Activated CD4-positive, CD25-positive, alpha-beta regulatory T cell (primary cell): ENCODE data around the gene NHLRC4.

Experiments used
- DNase-seq, 4 experiments: peaks; one replicate each; lab custom pipeline; 2025; lab: John Stamatoyannopoulos, UW

NHLRC4 gene, protein sequence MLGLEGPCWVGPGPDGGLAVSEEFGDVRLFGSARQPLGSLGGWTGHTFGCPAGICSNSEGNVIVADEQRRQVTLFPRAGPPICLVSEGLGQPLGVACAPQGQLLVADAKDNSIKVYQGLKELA

DNA sequence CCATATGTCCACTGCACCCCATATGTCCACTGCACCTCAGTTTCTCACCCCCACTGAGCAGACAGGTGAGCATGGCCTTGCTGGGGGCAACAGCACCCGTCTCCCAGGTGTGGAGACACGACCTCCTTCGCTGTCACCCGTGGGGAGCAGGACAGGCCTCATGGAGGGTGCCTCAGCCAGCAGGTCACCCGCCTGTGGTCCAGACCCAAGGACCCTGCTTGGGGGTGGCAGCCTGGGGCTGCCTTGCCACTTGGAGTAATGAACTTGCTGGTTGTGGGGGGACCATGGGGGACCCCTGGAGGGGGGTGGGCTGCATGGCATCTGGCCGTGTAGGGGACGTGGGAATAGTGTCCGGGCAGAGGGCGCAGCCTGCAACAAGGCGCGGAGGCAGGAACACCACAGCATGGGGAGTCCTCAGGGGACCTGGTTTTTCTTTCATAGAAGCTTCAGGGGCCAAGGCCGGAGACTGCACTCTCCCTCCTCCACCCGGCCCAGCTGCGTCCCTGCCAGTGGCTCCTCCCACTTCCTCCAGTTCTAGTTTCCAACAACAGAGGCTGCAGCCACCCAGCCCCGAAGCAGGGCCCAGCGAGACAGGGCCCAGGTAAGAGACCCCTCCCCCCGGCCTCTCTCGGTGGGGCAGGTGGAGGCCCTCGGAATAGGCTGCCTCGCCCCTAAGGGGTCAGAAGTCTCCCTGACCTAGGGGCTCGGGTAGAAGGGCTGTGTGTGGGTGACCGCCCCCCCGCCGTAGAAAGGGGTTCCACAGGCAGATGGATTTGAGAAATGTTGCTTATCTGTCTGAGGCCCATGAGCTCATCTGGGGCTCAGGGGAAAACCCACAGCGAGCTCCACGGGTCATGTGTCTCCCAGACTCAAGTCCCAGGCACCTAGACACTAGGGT is at the start of gene NHLRC4:
Gene NHLRC4 (plus strand): TSS at position 531 of the 898 bp plus-strand sequence. CDS start 1,043 bp downstream, outside the sequence.
- peak in 2 of 4 experiments; percentile 28 for DNase-seq

DNA sequence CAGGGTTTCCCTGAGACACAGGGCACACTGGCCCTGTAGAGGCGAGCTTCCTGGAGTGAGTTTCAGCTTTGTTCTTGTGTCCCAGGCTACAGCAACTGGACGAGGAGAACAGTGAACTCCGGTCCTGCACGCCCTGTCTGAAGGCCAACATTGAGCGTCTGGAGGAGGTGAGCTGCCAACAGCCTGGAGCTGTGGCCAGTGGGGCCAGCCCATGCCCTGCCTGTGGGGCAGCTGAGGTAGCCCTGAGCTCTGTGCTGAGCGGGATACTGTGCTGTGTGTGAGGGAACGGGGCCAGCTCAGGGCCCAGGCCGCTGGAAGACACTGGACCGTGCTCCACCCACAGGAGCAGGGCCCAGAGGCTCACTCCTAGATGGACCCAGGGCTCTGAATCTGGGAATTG is 47.9 kb upstream of the NHLRC4 start:
- DNase-seq = no peak

DNA sequence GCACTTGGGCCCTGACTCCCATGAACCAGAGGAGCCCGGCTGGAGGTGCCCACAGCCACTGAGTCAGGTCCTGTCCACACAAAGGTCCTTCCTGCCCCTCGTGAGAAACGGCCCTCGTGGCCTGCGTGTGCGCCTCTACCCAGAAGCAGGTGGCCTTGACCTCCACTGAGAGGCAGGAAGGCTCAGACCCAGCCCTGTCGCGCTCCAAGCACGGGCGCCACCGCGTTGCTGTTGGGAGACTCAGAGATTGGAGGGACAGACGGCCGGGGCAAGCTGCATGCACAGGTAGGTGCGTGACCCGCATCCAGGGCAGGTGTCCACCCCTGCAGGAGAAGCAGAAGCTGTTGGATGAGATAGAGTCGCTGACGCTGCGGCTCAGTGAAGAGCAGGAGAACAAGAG is 47.4 kb upstream of the NHLRC4 start:
- DNase-seq = no peak

DNA sequence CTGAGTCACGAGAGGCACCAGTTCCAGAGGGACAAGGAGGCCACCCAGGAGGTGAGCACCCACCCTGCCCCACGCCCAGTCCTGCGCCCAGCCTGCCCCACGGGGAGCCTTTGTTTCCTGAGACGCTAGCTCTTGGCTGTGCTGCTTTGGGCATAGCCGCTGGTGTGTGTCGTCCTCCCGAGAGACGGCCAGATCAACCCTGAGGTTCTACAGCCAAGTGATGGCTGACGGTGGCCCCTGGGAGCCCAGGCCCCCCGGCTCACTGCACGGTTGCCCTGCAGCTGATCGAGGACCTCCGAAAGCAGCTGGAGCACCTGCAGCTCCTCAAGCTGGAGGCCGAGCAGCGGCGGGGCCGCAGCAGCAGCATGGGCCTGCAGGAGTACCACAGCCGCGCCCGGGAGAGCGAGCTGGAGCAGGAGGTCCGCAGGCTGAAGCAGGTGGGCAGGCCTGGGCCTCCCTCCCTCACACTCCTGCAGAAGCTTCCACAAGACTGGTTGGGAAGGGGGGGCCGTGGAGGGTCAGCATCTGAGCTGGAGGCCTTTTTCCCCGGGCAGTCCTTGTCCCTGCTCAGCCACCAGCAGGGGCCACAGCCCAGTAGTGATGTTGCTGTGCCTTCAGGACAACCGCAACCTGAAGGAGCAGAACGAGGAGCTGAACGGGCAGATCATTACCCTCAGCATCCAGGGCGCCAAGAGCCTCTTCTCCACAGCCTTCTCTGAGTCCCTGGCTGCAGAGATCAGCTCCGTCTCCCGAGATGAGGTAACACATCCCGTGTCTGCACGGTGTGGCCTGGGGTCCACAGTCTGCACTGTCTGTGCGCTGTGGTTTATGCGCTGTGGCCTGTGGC is 46.7 kb upstream of the NHLRC4 start:
- DNase-seq = no peak

DNA sequence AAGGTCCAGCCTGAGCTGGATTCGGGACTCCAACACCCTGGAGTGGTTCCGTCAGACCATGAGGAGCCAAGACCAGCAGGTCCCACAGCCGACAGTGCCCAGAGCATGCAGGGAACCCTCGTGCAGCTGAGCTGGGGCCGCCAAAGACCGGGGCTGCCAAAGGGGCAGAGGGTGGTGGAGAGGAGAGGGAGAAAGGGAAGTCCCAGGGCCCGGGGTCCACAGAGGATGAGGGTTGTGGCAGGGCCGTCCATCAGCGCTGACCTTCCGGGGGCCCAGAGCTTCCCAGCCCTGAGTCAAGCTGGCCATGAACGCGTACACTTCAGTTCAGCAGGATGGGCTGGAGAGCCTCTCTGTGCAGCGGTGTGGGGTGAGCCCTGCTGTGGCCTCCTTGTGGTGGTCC is 46.0 kb upstream of the NHLRC4 start:
- DNase-seq = no peak

DNA sequence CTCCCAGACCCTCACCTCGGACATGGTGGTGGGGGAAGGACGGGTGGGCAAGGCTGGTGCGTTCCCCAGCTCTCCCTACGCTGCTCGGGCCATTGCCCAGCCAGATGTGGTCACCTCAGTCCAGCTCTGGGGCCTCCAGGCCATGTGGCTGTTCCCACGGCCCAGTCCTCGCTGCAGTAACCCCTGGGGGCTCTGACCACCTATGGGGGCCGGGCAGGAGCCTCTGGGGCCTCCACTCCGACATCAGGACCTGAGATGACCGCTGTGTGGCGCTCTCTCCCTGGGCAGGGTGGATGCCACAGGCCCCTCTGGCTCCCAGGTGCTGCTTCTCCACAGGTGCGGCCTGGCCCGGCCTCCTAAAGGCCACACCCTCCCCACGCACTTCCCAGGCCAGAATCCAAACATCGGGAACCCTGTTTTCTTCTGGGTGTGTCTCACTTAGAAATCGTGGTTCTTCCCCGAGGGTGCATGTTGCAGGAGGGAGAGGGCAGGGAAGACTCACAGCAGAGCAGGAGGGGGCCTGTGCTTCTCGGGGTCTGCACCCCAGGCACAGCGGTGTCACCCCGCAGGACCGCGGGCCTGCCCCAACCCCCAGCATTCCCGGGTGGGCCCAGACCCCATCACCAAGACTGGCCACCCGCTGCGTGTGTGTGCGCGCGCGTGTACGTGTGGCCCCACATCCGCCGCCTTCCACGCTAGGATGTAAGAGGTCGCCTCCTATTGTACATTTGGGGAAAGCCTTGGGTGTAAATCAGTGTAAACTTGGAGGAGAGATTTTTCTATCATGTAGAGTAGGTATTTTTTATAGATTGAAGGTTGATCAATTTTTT is 45.2 kb upstream of the NHLRC4 start:
- no peak for DNase-seq

DNA sequence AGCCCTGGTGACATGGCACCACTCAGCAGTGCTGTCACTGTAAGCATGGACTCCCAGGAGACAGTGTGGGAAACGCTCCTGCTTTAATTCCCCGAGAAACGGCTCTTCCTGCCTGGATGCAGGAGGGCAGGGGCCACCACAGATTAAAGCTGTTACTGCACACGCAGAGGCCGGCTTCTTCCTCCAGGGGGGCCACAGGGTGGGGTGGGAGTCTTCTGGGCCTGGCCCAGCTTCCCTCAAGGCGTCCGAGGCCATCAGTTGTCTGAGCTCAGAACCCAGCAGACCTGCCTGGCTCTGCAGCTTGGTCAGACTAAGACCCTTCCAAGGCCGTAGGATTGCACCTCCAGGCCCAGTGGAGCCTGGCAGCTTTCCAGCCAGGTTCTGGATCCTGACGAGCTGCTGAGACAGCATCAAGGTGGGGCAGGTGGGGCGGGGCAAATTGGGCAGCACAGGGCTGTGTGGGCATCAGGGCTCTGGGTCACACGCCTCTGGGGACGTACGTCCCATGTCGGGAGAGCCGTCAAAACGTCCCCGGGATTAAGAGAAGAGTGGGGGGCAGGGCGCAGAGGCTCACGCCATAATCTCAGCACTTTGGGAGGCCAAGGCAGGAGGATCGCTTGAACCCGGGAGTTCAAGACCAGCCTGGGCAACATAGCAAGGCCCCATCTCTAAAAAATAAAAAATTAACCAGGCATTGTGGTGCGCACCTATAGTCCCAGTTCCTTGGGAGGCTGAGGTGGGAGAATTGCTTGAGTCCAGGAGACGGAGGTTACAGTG is 44.3 kb upstream of the NHLRC4 start:
- no peak for DNase-seq

DNA sequence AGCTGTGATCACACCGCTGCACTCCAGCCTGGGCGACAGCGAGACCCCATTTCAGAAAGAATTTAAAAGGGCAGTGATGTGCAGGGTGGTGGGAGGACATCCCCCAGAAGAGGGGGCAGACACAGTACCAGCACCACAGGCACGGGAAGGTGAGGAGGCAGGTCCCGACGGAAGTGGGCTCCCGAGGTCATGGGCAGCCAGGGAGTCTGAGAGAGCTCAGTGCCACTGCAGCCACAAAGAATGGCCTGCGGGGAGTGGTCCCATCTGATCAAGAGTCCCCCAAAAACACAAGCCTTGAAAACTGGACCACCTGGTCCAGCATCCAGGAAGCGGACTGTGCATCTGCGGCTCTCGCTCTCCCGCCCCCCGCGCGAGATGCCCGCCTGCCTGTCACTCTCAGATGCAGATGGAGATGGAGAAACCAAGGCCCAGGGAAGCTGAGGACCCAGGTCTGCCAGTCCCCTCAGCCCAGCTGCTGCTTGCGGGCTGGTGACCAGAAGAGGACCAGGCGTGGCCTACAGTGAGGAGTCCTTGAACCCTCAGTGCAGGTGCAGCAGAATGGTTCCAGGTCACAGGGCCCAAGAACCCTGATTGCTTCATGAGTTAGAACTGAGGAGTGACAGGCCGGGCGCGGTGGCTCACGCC is 43.6 kb upstream of the NHLRC4 start:
- DNase-seq = no peak

DNA sequence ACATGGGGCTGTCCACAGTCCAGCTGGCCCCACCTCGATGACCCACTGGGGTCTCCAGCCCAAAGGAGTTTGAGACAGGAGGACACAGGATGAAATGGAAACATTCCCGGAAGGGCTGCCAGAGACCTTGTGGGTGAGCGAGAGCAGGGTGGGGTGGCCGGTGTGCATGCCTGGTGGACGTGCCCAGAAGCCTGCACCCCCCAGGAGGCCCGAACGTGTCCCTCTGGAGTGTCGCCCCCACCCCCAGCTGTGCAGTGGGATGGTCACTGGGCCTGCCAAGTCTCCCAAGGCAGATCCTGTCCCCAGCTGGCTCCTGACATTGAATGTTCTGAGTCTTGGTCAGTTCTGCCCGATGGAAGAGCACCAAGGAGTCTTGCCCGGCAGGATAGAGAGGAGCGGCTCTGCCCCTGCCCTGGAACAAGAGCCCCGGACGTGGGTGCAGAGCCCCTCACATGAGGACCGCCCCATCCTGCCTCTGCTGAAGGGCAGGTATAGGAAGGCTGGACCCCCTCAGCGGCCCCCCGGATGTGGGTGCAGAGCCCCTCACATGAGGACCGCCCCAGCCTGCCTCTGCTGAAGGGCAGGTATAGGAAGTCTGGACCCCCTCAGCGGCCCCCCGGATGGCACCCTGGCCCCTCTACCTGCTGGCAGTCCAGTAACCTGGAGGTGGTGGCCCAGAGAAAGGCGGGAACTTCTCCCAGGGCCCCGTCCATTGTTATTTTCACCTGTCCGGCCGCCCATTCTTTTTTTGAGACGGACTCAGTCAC is 42.3 kb upstream of the NHLRC4 start:
- no peak for DNase-seq

DNA sequence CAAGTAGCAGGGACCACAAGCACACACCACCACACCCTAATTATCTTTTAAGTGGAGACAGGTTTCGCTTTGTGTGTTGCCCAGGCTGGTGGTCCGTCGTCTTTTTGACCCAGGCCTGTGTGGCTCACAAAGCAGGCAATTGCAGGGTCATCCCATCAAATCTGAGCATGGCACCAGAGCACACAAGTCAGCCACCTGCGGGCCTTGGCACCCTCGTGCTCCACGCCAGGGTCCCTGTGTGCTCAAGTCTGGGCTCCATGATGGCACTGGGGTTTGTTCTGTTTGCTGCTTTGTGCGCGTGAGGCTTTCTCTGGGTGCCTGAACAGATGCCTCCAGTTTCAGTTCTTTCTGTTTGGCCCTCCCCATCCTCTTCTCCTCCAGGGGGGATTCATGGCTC is 41.7 kb upstream of the NHLRC4 start:
- DNase-seq = no peak

DNA sequence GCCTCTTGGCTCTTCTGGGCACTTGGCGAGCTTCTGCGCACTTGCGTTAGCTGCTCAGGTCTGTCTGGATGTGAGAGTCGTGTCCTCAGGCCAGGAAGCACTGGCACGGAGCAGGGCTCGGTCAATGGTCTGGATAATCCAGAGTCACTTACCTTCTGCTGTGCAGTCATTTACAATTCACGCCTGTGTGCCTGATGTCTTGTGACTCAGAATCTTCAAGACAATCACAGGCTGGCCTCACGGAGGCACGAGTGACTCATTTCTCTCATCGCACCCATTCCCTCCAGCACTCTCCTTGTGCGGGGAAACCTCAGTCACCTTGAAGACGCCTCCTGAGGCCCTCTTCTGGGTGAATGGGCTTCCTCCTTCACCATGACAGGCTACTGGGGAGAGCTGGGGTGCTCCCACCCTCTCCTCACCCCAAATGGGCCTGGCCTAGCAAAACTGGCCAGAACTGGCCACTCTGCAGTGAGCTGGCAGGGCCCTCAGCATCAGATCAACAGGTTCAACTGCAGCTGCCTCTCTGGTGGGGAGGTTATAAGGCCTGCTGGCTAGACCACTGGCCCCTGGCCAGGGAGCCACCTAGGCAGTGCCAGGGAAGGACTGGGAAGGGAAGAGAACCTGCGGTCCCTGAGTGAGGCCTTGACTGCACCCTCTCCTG is 41.2 kb upstream of the NHLRC4 start:
- DNase-seq = peak in 2 of 4 experiments; percentile 47 to 48

DNA sequence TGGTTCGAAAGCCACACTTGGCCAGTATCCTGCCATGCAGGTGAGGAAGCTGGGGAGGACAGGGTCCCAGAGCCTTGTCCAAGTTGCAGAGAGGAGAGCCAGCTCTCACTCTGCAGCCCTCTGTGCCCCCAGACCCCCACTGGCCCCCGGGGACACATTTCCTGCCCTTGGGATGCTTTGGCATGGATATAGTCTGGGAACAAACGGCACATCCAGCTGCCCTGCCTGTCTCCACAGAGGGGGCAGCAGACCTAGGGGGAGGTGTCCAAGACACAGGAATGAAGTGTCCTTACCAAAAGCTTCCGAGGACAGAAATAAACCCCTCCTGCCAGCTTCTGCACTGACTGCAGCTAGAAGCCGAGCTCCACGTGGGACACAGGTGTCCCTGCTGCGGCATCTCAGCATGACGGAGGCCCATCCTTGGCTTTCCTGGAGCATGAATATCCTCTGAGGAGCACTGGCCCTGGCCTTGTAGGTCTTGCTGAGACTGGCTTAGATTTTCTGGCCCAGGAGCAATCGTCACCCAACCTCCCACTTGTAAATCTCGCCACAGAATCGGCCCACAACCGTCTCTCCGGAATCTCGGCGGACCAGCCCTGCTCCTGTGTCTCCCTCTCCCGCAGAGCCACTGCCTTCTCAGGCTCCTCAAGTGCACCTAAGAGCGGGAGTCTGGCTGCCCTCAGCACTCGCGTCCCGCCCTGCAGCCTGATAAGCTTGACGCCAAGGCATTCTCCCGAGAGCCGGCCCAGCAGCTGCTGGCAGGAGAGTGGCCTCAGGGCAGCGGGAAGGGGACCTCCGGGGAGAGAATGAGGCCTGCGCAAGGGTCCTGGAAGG is 40.4 kb upstream of the NHLRC4 start:
- no peak for DNase-seq

DNA sequence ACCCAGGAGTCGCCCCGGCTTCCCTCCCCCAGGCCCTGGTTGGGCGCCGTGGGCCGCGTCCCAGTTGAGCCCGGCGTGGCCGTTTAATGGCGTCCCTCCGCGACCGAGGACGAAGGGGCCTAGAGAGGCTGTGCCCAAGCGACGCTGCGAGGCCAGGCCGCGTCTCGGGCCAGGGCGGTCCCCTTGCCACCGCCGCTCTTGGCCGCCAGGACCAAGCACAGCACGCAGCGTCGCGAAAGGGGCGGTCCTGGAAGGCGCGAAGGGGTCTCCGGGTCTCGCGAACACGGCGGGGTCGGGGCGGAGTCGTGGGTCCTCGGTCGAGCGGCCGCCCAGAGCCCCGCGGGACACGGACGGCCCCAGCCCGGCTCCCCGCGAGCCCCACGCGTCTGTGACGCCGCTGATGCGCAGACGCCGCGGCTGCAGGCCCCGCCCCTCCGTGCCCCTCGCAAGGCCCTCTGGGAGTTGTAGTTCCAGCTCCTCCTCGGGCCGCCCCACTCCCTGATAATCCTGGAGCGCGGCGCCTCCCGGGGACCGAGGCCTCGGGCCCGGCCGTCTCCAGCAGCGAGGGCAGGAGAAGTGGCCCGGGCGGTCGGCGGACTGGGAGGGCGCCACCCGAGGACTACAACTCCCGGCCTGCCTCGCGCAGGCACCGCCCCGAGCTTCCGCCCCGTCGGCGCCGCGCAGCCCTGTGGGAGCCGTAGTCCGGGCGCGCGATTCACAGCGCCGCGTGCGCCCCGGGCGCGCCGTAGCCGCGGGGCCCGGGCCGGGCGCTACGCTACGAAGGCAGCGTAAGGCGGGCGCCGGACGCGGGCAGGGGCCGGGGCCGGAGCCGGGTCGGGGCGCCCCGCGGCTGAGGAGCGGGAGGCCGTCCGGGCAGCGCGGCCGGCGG is 39.5 kb upstream of the NHLRC4 start, which contains the start of gene CAPN15:
Gene CAPN15 (plus strand): TSS at position 698 of the 889 bp plus-strand sequence. CDS start 19,127 bp downstream, outside the sequence.
- peak; percentile 79 to 86 (median 84) for DNase-seq

DNA sequence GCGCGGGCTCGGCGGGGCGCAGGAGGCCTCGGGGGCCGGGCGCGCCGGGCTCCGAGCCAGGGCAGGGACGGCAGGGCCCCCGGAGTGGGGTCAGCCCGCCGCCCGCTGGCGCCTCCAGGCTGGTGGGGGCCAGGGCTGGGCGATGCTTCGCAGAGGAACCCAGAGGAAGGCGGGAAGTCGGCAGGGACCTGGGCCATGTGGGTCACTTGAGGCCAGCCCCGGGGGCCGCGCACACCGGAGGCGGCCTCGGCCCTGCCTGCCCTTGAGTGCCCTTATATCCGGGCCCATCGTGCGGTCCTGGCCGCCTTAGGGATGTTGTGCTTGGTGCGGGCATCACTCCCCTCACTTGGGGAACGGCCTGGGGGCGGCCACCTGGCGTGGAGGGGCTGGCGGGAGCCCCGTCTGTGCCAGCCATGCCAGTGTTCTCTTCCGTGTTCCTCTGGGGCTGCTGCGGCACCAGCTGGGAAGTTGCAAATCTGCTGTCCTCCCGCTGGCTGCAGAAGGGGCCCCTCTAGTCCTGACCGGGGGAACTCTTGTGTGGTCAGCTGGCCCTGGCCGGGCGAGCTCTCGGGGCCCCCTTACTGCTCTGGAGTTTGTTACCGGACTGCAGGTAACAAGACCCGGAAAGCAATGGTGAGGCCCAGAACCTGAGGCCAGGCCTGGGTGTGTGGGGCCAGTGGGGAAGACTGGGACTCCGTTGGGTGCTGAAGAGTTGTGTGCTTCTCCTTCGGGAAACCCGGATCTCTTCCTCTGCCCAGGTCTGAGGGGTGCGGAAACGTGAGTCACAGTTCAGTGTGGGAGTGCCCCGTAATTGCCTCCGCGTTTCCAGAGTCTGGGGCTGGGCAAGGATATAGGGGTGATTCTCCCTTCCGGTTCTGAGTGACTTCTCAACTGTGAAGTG is 38.4 kb upstream of the NHLRC4 start:
- no peak for DNase-seq

DNA sequence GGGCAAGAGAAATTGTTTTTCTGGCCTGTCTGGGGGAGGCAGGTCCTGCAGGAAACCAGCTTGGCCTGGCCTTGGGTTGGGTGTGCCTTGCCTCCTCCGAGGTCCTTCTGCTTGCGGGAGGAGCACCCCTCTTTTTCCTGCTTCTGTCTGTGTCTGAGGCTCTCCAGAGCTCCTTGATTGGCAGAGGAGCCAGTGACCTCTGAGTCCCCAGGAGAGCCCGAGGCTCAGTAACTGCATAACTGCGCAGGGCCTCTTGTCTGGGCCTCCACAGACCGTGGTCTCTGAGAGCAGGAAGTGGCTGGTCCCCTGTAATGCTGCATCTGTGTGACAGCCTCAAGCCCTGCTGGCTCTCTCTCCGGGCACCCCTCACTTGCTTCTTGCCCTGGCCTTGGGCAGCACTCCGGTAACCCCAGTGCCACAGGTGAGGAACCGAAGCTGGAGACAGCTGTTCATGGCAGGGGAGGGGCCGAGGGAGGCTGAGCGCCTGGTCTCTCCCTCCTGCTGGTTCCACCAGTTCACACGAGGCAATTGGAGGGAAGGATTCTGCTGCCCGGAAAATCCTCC is 37.7 kb upstream of the NHLRC4 start:
- DNase-seq = no peak
